ENCODE results near the gene TMEM200B. TPM values are rescaled to one million over a fixed set of nuclear protein-coding genes. Genes with fewer than 3 reads are reported as not detected.

TMEM200B gene
- total and polyA plus RNA-seq, 2 of the 4 experiments (the other 2 are of a cell fraction) = 4.8 to 6.2 TPM

DNA sequence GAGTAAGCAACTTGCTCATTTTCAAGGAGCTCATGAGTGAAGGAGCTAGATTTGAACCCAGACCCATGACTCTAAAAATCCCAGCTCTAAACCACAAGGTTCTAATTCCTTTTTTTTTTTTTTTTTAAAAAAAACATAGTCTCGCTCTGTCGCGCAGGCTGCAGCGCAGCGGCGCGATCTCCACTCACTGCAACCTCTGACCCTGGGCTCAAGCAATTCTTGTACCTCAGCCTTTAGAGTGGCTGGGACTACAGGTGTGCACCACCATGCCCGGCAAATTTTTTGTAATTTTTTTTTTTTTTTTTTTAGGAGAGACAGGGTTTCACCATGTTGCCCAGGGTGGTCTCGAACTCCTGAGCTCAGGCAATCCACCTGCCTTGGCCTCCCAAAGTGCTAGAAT is 44.2 kb upstream of the TMEM200B start:
- 100% methylated on average over 1 of the region's 9 CpGs; no CpG with 5 or more reads in 1 of the 2 experiments for WGBS, 2 experiments (ENCODE audit: extremely low coverage in 2 of 2, insufficient read length in 1 of 2)
- no peak overlapping the region for H3K14ac ChIP-seq (replicated peaks; ENCODE audit: low read depth, low read length)
- H3K4me1 ChIP-seq (ENCODE audit: control insufficient read depth, insufficient read depth, low read length) = peaks cover 15% of the 10 kb centered on the region
- no peak overlapping the region for H2AFZ ChIP-seq (replicated peaks; ENCODE audit: low read length, poor library complexity)
- H2AK9ac ChIP-seq (replicated peaks; ENCODE audit: low read depth, low read length, poor library complexity) = no peak overlapping the region
- ChIA-PET POLR2A (ENCODE audit: unreplicated experiment) (no interaction called here), CTCF (interaction anchor here (0.6 to 1.2 kb wide), 2 partner anchors 10 to 60 kb away, joined by 3 to 5 read pairs; no protein-coding TSS in a partner anchor)
- no peak overlapping the region for H3K27ac ChIP-seq (ENCODE audit: insufficient read depth, low read length)
- no peak overlapping the region for H3K4me3 ChIP-seq (ENCODE audit: insufficient read depth, low read depth, low read length)
- intact Hi-C loops (cut with micrococcal nuclease) (no loop called here), dilution Hi-C loops (cut with HindIII; ENCODE audit: low sequenced_read_pairs, unreplicated experiment) (no loop called here), in situ Hi-C loops (cut with MboI; ENCODE audit: low sequenced_read_pairs) (no loop called here)
- ATAC-seq (ENCODE audit: low read depth) (no peak), DNase-seq (no peak)
- no peak overlapping the region for H2BK15ac ChIP-seq (ENCODE audit: low read depth, low read length)
- no peak overlapping the region for H4K91ac ChIP-seq (ENCODE audit: insufficient read depth, low read depth, low read length)
- H3K9ac ChIP-seq (ENCODE audit: low read depth, low read length) = no peak overlapping the region
- H2BK20ac ChIP-seq (ENCODE audit: low read depth, low read length) = no peak overlapping the region
- H2AK5ac ChIP-seq (ENCODE audit: low read depth, low read length) = no peak overlapping the region
- BruUV-seq (replicated peaks) = no TSS peak
- H3K79me1 ChIP-seq (ENCODE audit: low read depth in 1 of 2, low read length in 2 of 2) = peaks cover 17 to 74% of the 10 kb centered on the region in 2 experiments
- H3K9me3 ChIP-seq (ENCODE audit: control insufficient read depth, insufficient read depth, low read length) = no peaks in the 10 kb centered on the region
- peaks cover 94% of the 10 kb centered on the region for H4K20me1 ChIP-seq (ENCODE audit: insufficient read depth, low read length)
- no peak overlapping the region for H3K23ac ChIP-seq (ENCODE audit: low read depth, low read length)
- H3K36me3 ChIP-seq (ENCODE audit: control insufficient read depth, insufficient read depth, low read length) = peaks cover 23% of the 10 kb centered on the region
- no peak overlapping the region for H4K5ac ChIP-seq (ENCODE audit: low read depth, low read length)
- no peak overlapping the region for H2BK120ac ChIP-seq (ENCODE audit: low read depth, low read length)
- H4K8ac ChIP-seq (ENCODE audit: low read depth in 2 of 2, low read length in 2 of 2) = no peak overlapping the region
- H3K56ac ChIP-seq (ENCODE audit: extremely low read depth, insufficient read depth, low read length) = no peak overlapping the region
- no peak overlapping the region for H3K4me2 ChIP-seq (ENCODE audit: low read depth, low read length)
- no peak overlapping the region for H2BK5ac ChIP-seq (ENCODE audit: low read depth, low read length, poor library complexity, severe bottlenecking)
- H3K4ac ChIP-seq (ENCODE audit: low read depth, low read length) = no peak overlapping the region
- no peaks in the 10 kb centered on the region for H3K27me3 ChIP-seq (ENCODE audit: control insufficient read depth, insufficient read depth, low read length)
- peaks cover 16% of the 10 kb centered on the region for H3K9me1 ChIP-seq (ENCODE audit: insufficient read depth, low read length)
- no peak for TF ChIP-seq NFE2L2 (IDR thresholded peaks at IDR 0.05; ENCODE audit: low read depth, low read length)
- no peak for TF ChIP-seq RCOR1 (IDR thresholded peaks at IDR 0.05; ENCODE audit: insufficient replicate concordance, low read length)
- TF ChIP-seq MXI1 (IDR thresholded peaks at IDR 0.05; ENCODE audit: borderline replicate concordance, low read depth, low read length) = no peak
- TF ChIP-seq, protein P1, sequence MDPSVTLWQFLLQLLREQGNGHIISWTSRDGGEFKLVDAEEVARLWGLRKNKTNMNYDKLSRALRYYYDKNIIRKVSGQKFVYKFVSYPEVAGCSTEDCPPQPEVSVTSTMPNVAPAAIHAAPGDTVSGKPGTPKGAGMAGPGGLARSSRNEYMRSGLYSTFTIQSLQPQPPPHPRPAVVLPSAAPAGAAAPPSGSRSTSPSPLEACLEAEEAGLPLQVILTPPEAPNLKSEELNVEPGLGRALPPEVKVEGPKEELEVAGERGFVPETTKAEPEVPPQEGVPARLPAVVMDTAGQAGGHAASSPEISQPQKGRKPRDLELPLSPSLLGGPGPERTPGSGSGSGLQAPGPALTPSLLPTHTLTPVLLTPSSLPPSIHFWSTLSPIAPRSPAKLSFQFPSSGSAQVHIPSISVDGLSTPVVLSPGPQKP (IDR thresholded peaks at IDR 0.05; ENCODE audit: borderline replicate concordance, low read depth, low read length) = no peak
- TF ChIP-seq BHLHE40 (IDR thresholded peaks at IDR 0.05; ENCODE audit: low read depth, low read length) = no peak
- no peak for TF ChIP-seq RAD21 (IDR thresholded peaks at IDR 0.05; ENCODE audit: low read length)
- TF ChIP-seq, protein P2, sequence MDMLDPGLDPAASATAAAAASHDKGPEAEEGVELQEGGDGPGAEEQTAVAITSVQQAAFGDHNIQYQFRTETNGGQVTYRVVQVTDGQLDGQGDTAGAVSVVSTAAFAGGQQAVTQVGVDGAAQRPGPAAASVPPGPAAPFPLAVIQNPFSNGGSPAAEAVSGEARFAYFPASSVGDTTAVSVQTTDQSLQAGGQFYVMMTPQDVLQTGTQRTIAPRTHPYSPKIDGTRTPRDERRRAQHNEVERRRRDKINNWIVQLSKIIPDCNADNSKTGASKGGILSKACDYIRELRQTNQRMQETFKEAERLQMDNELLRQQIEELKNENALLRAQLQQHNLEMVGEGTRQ (IDR thresholded peaks at IDR 0.05; ENCODE audit: low read depth, low read length) = no peak
- TF ChIP-seq FOS (IDR thresholded peaks at IDR 0.05; ENCODE audit: low read depth, low read length) = no peak
- no peak for TF ChIP-seq SMC3 (IDR thresholded peaks at IDR 0.05; ENCODE audit: low read depth, low read length)
- no peak for TF ChIP-seq CHD1 (IDR thresholded peaks at IDR 0.05; ENCODE audit: low read depth, low read length)
- no peak overlapping the region for H3K18ac ChIP-seq (ENCODE audit: low read depth, low read length)

Data from IMR-90 (cell line).